Activated CD4-positive, alpha-beta T cell treated with anti-CD3 and anti-CD28 coated beads for 36 hours (primary cell): ENCODE results near the gene DNM2. TPM values are rescaled to one million over a fixed set of nuclear protein-coding genes. Genes with fewer than 3 reads are reported as not detected.
"Not testable (repeated sequence)": the region's sequence is repeated elsewhere in the genome, so short reads cannot be mapped to it uniquely, and the experiment has no call there.

Experiments used
- ATAC-seq: fragments of 200-7000 bp; cut with Tn5 transposase; one replicate; pipeline ENCODE4 v1.10.0; 2021; ENCODE audit warnings: mild to moderate bottlenecking, moderate library complexity
- CTCF ChIA-PET: fragments of 350-600 bp; sonication (Branson Sonifier 250); formaldehyde crosslinking; loops from one replicate; lab custom pipeline; 2021; ENCODE audit warnings: antibody characterized with exemption; lab: Charles Lee
- POLR2A ChIA-PET: fragments of 350-600 bp; sonication (Branson Sonifier 250); formaldehyde crosslinking; loops from one replicate; lab custom pipeline; 2021; ENCODE audit warnings: antibody characterized with exemption, inconsistent platforms; lab: Charles Lee
- DNase-seq: peaks from one replicate; pipeline ENCODE4 v3.0.0-alpha.2; 2020
- H3K27ac Mint-ChIP-seq: one replicate; pipeline ENCODE4 v1.8.0; 2021; ENCODE audit warnings: mixed read lengths
- H3K27me3 Mint-ChIP-seq: one replicate; pipeline ENCODE4 v1.8.0; 2021; ENCODE audit warnings: mixed read lengths
- H3K36me3 Mint-ChIP-seq: one replicate; pipeline ENCODE4 v1.8.0; 2021; ENCODE audit warnings: low read depth, mixed read lengths
- H3K4me1 Mint-ChIP-seq: one replicate; pipeline ENCODE4 v1.8.0; 2021; ENCODE audit warnings: mixed read lengths
- H3K4me3 Mint-ChIP-seq: one replicate; pipeline ENCODE4 v1.8.0; 2021; ENCODE audit warnings: mild to moderate bottlenecking, moderate library complexity, mixed read lengths
- H3K9me3 Mint-ChIP-seq: one replicate; pipeline ENCODE4 v1.8.0; 2021; ENCODE audit warnings: low read depth, mixed read lengths
- intact Hi-C, 2 experiments: fragments of 100-400 bp; cut with DNase I in 1 of 2; cut with micrococcal nuclease in 1 of 2; formaldehyde crosslinking; loops; one replicate each; pipeline versions ENCODE4 v1.14.2 to v1.15.1; 2022 to 2024; cut with DNase I, micrococcal nuclease
- microRNA-seq: library from miRNA; unstranded; fragments of <30 nt; microRNA quantifications from one replicate; pipeline ENCODE4 v1.2.0, GENCODE V29; 2021; ENCODE audit warnings: borderline replicate concordance
- total RNA-seq, 2 experiments: library from RNA; stranded (reverse); gene quantifications; one replicate each; pipeline ENCODE4 v1.2.3, GENCODE V29; 2021

The DNM2 gene
- total RNA-seq, 2 experiments from 2014 or later: 167 to 185 TPM

DNA sequence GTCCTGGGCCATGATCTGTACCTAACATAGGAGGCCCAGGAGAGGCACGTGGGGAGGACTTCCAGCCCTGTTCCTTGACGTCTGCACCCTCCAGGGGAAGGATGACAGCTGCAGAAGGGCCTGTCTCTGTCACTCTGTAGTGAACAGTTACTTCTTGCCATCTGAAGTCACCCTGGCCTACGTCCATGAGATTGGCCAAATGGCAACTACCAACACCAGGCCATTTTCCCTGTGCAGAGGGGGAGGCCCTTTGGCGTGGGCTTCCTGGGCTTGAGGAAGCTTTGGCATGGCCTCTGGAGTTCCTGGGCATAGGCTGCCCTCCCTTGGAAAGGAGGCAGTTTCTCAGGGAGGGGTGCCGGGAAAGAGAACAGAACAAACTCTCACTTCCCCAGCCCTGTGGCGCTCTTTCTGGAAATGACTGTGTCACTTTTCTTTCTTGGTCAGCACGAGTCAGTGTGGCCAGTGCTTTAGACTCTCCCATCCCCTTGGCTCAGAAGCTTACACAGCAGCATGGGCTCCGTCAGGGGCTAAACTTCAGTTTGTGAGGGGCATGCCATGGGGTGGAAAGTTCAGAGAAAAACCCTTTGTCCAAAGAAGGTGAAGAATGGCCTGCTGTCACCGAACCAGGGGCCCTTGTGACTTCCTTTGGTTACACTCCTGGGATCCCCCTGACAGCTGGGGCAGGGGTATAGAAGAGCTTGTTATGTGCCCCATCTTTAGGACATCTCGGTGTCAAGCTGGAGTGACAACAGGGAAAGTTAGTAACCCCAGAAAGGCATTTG is 158.8 kb downstream of the DNM2 start:
- POLR2A ChIA-PET: interaction anchor here (0.6 kb wide), 1 partner anchor 222 kb away, joined by 3 read pairs; no protein-coding TSS in a partner anchor
- DNase-seq (peak; percentile 25), ATAC-seq (peak; percentile 14)
- H3K4me3 Mint-ChIP-seq: no peak overlapping the region
- intact Hi-C loops: loop anchor here in 1 of 2 experiments (10.0 kb wide), 1 partner anchor 772 kb away; the partner anchor contains the start of genes ANGPTL6 and PPAN
- no peaks in the 10 kb centered on the region for H3K9me3 Mint-ChIP-seq
- H3K27me3 Mint-ChIP-seq: no peaks in the 10 kb centered on the region
- peaks cover 13% of the 10 kb centered on the region for H3K36me3 Mint-ChIP-seq
- CTCF ChIA-PET: interaction anchor here (0.7 to 1.2 kb wide), 3 partner anchors 12 to 250 kb away, joined by 3 to 5 read pairs (median 3); no protein-coding TSS in a partner anchor
- peak overlapping the region; percentile 47 for H3K27ac Mint-ChIP-seq
- H3K4me1 Mint-ChIP-seq: peaks cover 42% of the 10 kb centered on the region

DNA sequence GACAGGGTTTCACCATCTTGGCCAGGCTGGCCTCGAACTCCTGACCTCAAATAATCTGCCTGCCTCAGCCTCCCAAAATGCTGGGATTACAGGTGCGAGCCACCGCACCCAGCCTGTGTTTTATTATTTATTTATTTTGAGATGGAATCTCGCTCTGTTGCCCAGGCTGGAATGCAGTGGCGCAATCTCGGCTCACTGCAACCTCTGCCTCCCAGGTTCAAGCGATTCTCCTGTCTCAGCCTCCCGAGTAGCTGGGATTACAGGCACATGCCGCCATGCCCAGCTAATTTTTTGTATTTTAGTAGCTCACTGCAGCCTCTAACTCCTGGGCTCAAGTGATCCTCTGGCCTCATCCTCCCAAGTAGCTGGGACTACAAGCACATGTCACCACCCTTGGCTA is 159.7 kb downstream of the DNM2 start:
- H3K4me3 Mint-ChIP-seq, H3K27me3 Mint-ChIP-seq, ATAC-seq, H3K9me3 Mint-ChIP-seq, DNase-seq, POLR2A ChIA-PET: not testable (repeated sequence)
- Mint-ChIP-seq H3K36me3 (peaks cover 12% of the 10 kb centered on the region), H3K4me1 (peaks cover 41% of the 10 kb centered on the region), H3K27ac (peak overlapping the region; percentile 86)
- CTCF ChIA-PET: interaction anchor here (0.6 to 1.2 kb wide), 3 partner anchors 11 to 249 kb away, joined by 3 read pairs; no protein-coding TSS in a partner anchor
- intact Hi-C loops: loop anchor here in 1 of 2 experiments (2.0 to 10.0 kb wide), 2 partner anchors 83 to 773 kb away; partner anchors contain the start of genes ANGPTL6, PPAN and SMARCA4

DNA sequence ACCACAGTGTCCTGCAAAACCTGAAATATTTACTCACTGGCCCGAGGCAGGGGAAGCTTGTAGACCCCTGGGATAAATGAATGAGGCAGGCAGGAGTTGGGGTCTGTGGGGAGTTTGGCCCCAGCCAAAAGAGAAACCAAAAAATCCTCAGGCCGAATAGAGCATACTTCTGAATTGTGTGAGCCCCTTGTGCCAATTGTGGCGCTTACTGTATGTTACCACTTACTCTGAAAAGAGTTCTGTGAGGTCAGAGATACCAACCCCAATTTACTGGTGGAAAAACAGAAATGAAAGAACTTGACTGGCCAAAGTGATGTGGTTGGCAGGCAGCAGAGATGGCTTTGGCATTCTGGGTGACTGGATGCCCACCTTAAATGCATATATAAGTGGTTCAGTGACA is 160.4 kb downstream of the DNM2 start:
- H3K27ac Mint-ChIP-seq: peak overlapping the region; percentile 86
- DNase-seq: no peak
- CTCF ChIA-PET: no interaction called here

More for the DNA sequence above, 160.4 kb downstream of the DNM2 start:
- Mint-ChIP-seq H3K4me1 (peaks cover 35% of the 10 kb centered on the region), H3K27me3 (no peaks in the 10 kb centered on the region), H3K9me3 (no peaks in the 10 kb centered on the region), H3K4me3 (no peak overlapping the region), H3K36me3 (peaks cover 9% of the 10 kb centered on the region)
- ATAC-seq: no peak
- intact Hi-C loops: loop anchor here in 1 of 2 experiments (2.0 to 10.0 kb wide), 2 partner anchors 83 to 773 kb away; partner anchors contain the start of genes ANGPTL6, PPAN and SMARCA4
- POLR2A ChIA-PET: no interaction called here

Small RNA genes within 50 kb of the gene (microRNA-seq; reads per million reads assigned to microRNA genes)
- gene MIR199A1 (not detected), gene MIR4748 (not detected), gene MIR638 (not detected), gene MIR6793 (not detected)

Other genes starting within 250 kb of the DNM2 start
- gene KEAP1, start 214.7 kb upstream of the DNM2 start, total RNA-seq: 10 to 100 TPM; 38.7 to 58.7 TPM
- gene S1PR5, start 200.6 kb upstream of the DNM2 start, total RNA-seq: under 1 TPM; 0.07 to 0.11 TPM
- 10 to 100 TPM; 18.9 to 19.3 TPM for gene ATG4D, start 174.2 kb upstream of the DNM2 start, total RNA-seq
- 10 to 100 TPM; 62.5 to 67.1 TPM for gene KRI1, start 152.1 kb upstream of the DNM2 start, total RNA-seq
- 10 to 100 TPM; 39.2 to 50.3 TPM for gene CDKN2D, start 149.1 kb upstream of the DNM2 start, total RNA-seq
- not detected for gene AP1M2, start 130.8 kb upstream of the DNM2 start, total RNA-seq
- gene SLC44A2, start 92.5 kb upstream of the DNM2 start, total RNA-seq: 100 to 1,000 TPM in 1 of 2 experiments, 10 to 100 TPM in 1; 80.3 to 105 TPM
- 100 to 1,000 TPM; 433 to 570 TPM for gene ILF3, start 63.7 kb upstream of the DNM2 start, total RNA-seq
- gene QTRT1, start 16.6 kb upstream of the DNM2 start, total RNA-seq: 10 to 100 TPM; 51.5 to 52.8 TPM
- 10 to 100 TPM in 1 of 2 experiments, 1 to 10 TPM in 1; 8.7 to 15.3 TPM for gene TMED1, start 118.1 kb downstream of the DNM2 start, total RNA-seq
- 1 to 10 TPM; 2.7 to 3.6 TPM for gene C19orf38, start 130.3 kb downstream of the DNM2 start, total RNA-seq
- 10 to 100 TPM; 82.3 to 96.8 TPM for gene CARM1, start 153.5 kb downstream of the DNM2 start, total RNA-seq
- gene YIPF2, start 210.6 kb downstream of the DNM2 start, total RNA-seq: 10 to 100 TPM; 15.8 to 21.3 TPM
- gene TIMM29, start 210.7 kb downstream of the DNM2 start, total RNA-seq: 10 to 100 TPM in 1 of 2 experiments, 1 to 10 TPM in 1; 8.6 to 15.5 TPM
- gene SMARCA4, start 243.0 kb downstream of the DNM2 start, total RNA-seq: 100 to 1,000 TPM; 102 to 116 TPM